GM12891 (cell line): Measurements from ENCODE around the gene GOLT1A.

ENCODE experiments used
- POLR2A ChIP-seq: IDR thresholded peaks from 2 replicates; pipeline ENCODE4 v1.6.1; 2011; ENCODE audit warnings: low read depth, low read length, control low read depth
- POLR2AphosphoS5 ChIP-seq: IDR thresholded peaks from 2 replicates; pipeline ENCODE4 v1.6.1; 2011; ENCODE audit warnings: low read depth, low read length, control low read depth
- SPI1 ChIP-seq: IDR thresholded peaks from 2 replicates; pipeline ENCODE4 v1.6.1; 2011; ENCODE audit warnings: low read depth, low read length, control low read depth

GRCh38 chr1:204250428-204251030 is 36.7 kb upstream of the GOLT1A start:
- no peak for TF ChIP-seq POLR2AphosphoS5
- no peak for TF ChIP-seq POLR2A
- no peak for TF ChIP-seq SPI1
